ENCODE results near the gene TMED10.

DNA sequence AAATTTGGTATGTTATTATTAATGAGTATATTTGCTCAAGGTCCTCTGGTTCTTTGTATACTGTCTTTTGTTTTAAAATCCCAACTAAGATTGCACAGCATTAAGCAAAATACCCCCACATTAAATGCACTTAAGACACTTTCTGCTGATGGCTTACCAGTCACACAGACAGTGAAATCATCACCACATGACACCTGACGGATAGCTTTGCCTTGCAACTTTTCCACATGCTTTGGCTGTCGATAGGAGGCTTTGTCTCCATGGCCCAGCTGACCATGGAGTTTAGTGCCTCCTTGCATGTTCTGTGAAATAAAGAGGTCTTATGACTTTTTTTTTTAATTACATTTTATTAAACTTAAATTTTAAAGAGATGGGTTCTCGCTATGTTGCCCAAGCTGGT, 69.2 kb downstream of the TMED10 start:
- no peak for TF ChIP-seq POLR2A (IDR thresholded peaks at IDR 0.05)
- TF ChIP-seq, protein P1, sequence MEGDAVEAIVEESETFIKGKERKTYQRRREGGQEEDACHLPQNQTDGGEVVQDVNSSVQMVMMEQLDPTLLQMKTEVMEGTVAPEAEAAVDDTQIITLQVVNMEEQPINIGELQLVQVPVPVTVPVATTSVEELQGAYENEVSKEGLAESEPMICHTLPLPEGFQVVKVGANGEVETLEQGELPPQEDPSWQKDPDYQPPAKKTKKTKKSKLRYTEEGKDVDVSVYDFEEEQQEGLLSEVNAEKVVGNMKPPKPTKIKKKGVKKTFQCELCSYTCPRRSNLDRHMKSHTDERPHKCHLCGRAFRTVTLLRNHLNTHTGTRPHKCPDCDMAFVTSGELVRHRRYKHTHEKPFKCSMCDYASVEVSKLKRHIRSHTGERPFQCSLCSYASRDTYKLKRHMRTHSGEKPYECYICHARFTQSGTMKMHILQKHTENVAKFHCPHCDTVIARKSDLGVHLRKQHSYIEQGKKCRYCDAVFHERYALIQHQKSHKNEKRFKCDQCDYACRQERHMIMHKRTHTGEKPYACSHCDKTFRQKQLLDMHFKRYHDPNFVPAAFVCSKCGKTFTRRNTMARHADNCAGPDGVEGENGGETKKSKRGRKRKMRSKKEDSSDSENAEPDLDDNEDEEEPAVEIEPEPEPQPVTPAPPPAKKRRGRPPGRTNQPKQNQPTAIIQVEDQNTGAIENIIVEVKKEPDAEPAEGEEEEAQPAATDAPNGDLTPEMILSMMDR (IDR thresholded peaks at IDR 0.05): no peak
